HG02973 (cell line): Measurements from ENCODE around the gene PCSK6.
"Not testable (repeated sequence)": the region's sequence is repeated elsewhere in the genome, so short reads cannot be mapped to it uniquely, and the experiment has no call there.

Source experiments
- ATAC-seq: cut with Tn5 transposase; IDR thresholded peaks from one replicate; pipeline ENCODE4 v1.9.1; 2021; ENCODE audit warnings: moderate library complexity; ENCODE audit not compliant: unreplicated experiment

Gene PCSK6

GRCh38 chr15:101463696-101464095 lies 25.8 kb downstream of the PCSK6 start:
- ATAC-seq, result not testable (repeated sequence)

GRCh38 chr15:101463270-101463669 lies 26.2 kb downstream of the PCSK6 start:
- ATAC-seq, result no peak

GRCh38 chr15:101461097-101461496 lies 28.4 kb downstream of the PCSK6 start:
- ATAC-seq, result no peak

GRCh38 chr15:101459579-101460300 lies 29.8 kb downstream of the PCSK6 start:
- ATAC-seq, result no peak

GRCh38 chr15:101458908-101459578 lies 30.5 kb downstream of the PCSK6 start:
- ATAC-seq, result no peak

- no peak for ATAC-seq
Measured at GRCh38 chr15:101458158-101458900, 31.2 kb downstream of the PCSK6 start.

- no peak for ATAC-seq
Measured at GRCh38 chr15:101457696-101458095, 31.8 kb downstream of the PCSK6 start.

- no peak for ATAC-seq
Measured at GRCh38 chr15:101456057-101456739, 33.3 kb downstream of the PCSK6 start.

GRCh38 chr15:101455291-101456025 lies 34.0 kb downstream of the PCSK6 start:
- ATAC-seq, result no peak

- not testable (repeated sequence) for ATAC-seq
Measured at GRCh38 chr15:101454781-101455180, 34.7 kb downstream of the PCSK6 start.

- no peak for ATAC-seq
Measured at GRCh38 chr15:101454365-101454764, 35.1 kb downstream of the PCSK6 start.

GRCh38 chr15:101453123-101454120 lies 36.1 kb downstream of the PCSK6 start:
- ATAC-seq, result no peak

- ATAC-seq, result no peak
Measured at GRCh38 chr15:101452572-101452971, 36.9 kb downstream of the PCSK6 start.

GRCh38 chr15:101451846-101452245 lies 37.7 kb downstream of the PCSK6 start:
- no peak for ATAC-seq

GRCh38 chr15:101451266-101451799 lies 38.2 kb downstream of the PCSK6 start:
- ATAC-seq, result no peak

- ATAC-seq, result no peak
Measured at GRCh38 chr15:101450403-101451265, 38.9 kb downstream of the PCSK6 start.

- ATAC-seq, result no peak
Measured at GRCh38 chr15:101449471-101450402, 39.8 kb downstream of the PCSK6 start.
